Osteoblast (primary cell): ENCODE results near the gene GAPDH. TPM values are rescaled to one million over a fixed set of nuclear protein-coding genes. Genes with fewer than 3 reads are reported as not detected.

Source experiments
- DNase-seq: peaks from one replicate; pipeline ENCODE4 v3.0.0; 2011; ENCODE audit warnings: low spot score, mixed read lengths; ENCODE audit not compliant: insufficient read length; ENCODE audit errors: missing footprints
- H2AFZ ChIP-seq: 2 replicates; pipeline ENCODE4 v1.6.0; 2011; ENCODE audit warnings: mild to moderate bottlenecking, low read length
- H3K27ac ChIP-seq: 2 replicates; pipeline ENCODE4 v1.5.1; 2011; ENCODE audit warnings: mild to moderate bottlenecking, low read depth, low read length, moderate library complexity
- H3K27me3 ChIP-seq: 2 replicates; pipeline ENCODE4 v1.6.0; 2012; ENCODE audit warnings: mild to moderate bottlenecking, control low read depth, inconsistent platforms, low read length, moderate library complexity; ENCODE audit not compliant: insufficient read depth
- H3K36me3 ChIP-seq: 2 replicates; pipeline ENCODE4 v1.5.1; 2011; ENCODE audit warnings: mild to moderate bottlenecking, low read length, control low read depth, moderate library complexity; ENCODE audit not compliant: insufficient read depth
- H3K4me1 ChIP-seq: 2 replicates; pipeline ENCODE4 v1.5.1; 2011; ENCODE audit warnings: mild to moderate bottlenecking, low read length, control low read depth, moderate library complexity; ENCODE audit not compliant: insufficient read depth
- H3K4me2 ChIP-seq: 2 replicates; pipeline ENCODE4 v1.6.0; 2011; ENCODE audit warnings: mild to moderate bottlenecking, low read length; ENCODE audit not compliant: insufficient read depth
- H3K4me3 ChIP-seq: fragments of 200-600 bp; sonication (generic); 3 replicates; pipeline ENCODE4 v1.5.1; 2012; ENCODE audit warnings: mild to moderate bottlenecking, low read length, inconsistent platforms; ENCODE audit not compliant: insufficient read depth
- H3K79me2 ChIP-seq: 2 replicates; pipeline ENCODE4 v1.6.0; 2012; ENCODE audit warnings: mild to moderate bottlenecking, low read length, control low read depth, inconsistent platforms; ENCODE audit not compliant: insufficient read depth
- H3K9me3 ChIP-seq: 2 replicates; pipeline ENCODE4 v1.5.1; 2011; ENCODE audit warnings: low read depth, low read length, control low read depth
- H4K20me1 ChIP-seq: 2 replicates; pipeline ENCODE4 v1.6.0; 2012; ENCODE audit warnings: mild to moderate bottlenecking, low read length, control low read depth; ENCODE audit not compliant: insufficient read depth
- CTCF ChIP-seq: IDR thresholded peaks from 2 replicates; pipeline ENCODE4 v1.5.1; 2011; ENCODE audit warnings: mild to moderate bottlenecking, low read depth, low read length, moderate library complexity; ENCODE audit errors: extremely low read depth
- total RNA-seq: library from RNA; depleted of rRNA; stranded (reverse); fragments of >200 nt; gene quantifications from 2 replicates; pipeline ENCODE4 v1.2.3, GENCODE V29; 2012

GAPDH gene
- total RNA-seq, 1 donor: 5,173 TPM

GRCh38 chr12:6541371-6542165 lies 7.3 kb downstream of the GAPDH start:
- Histone ChIP-seq H3K79me2 (peaks cover 43% of the 10 kb centered on the region), H2AFZ (no peak overlapping the region), H4K20me1 (peaks cover 39% of the 10 kb centered on the region), H3K4me3 (no peak overlapping the region), H3K27me3 (no peaks in the 10 kb centered on the region), H3K27ac (peak overlapping the region; percentile 79), H3K4me2 (no peak overlapping the region), H3K9me3 (no peaks in the 10 kb centered on the region), H3K36me3 (peaks cover 81% of the 10 kb centered on the region), H3K4me1 (peaks cover 24% of the 10 kb centered on the region)
- DNase-seq: peak; percentile 37
- TF ChIP-seq CTCF: no peak

- Histone ChIP-seq H4K20me1 (peaks cover 31% of the 10 kb centered on the region), H3K27ac (peak overlapping the region; percentile 79), H3K4me1 (peaks cover 21% of the 10 kb centered on the region), H3K79me2 (peaks cover 43% of the 10 kb centered on the region), H3K27me3 (no peaks in the 10 kb centered on the region), H2AFZ (no peak overlapping the region), H3K9me3 (no peaks in the 10 kb centered on the region), H3K4me2 (no peak overlapping the region), H3K36me3 (peaks cover 80% of the 10 kb centered on the region), H3K4me3 (no peak overlapping the region)
- peak; percentile 34 for DNase-seq
- no peak for TF ChIP-seq CTCF
Measured at GRCh38 chr12:6542209-6543009, 8.1 kb downstream of the GAPDH start.

- no peaks in the 10 kb centered on the region for H3K27me3 ChIP-seq
- no peak overlapping the region for H3K27ac ChIP-seq
- peaks cover 59% of the 10 kb centered on the region for H3K36me3 ChIP-seq
- peaks cover 3% of the 10 kb centered on the region for H4K20me1 ChIP-seq
- peaks cover 41% of the 10 kb centered on the region for H3K4me1 ChIP-seq
- H3K4me3 ChIP-seq: no peak overlapping the region
- DNase-seq: peak; percentile 9
- TF ChIP-seq CTCF: no peak
- peaks cover 74% of the 10 kb centered on the region for H3K79me2 ChIP-seq
- H3K4me2 ChIP-seq: no peak overlapping the region
- H2AFZ ChIP-seq: no peak overlapping the region
- no peaks in the 10 kb centered on the region for H3K9me3 ChIP-seq
Measured at GRCh38 chr12:6546016-6546415, 11.7 kb downstream of the GAPDH start.

- H3K79me2 ChIP-seq: peaks cover 72% of the 10 kb centered on the region
- no peak for DNase-seq
- H4K20me1 ChIP-seq: peaks cover 3% of the 10 kb centered on the region
- no peaks in the 10 kb centered on the region for H3K27me3 ChIP-seq
- TF ChIP-seq CTCF: no peak
- peak overlapping the region; percentile 72 for H3K4me2 ChIP-seq
- H2AFZ ChIP-seq: no peak overlapping the region
- peaks cover 52% of the 10 kb centered on the region for H3K4me1 ChIP-seq
- H3K36me3 ChIP-seq: peaks cover 45% of the 10 kb centered on the region
- H3K27ac ChIP-seq: peak overlapping the region; percentile 93
- H3K9me3 ChIP-seq: no peaks in the 10 kb centered on the region
- peak overlapping the region; percentile 64 for H3K4me3 ChIP-seq
Measured at GRCh38 chr12:6547566-6547965, 13.2 kb downstream of the GAPDH start.
